Measurements from ENCODE around the gene BRWD1. TPM values are rescaled to one million over a fixed set of nuclear protein-coding genes. Genes with fewer than 3 reads are reported as not detected.

The BRWD1 gene
- total and polyA plus RNA-seq, 2 of the 13 experiments (the other 11 are each of a cell fraction or from before 2014, with no cell fraction given) = 13.9 to 28.0 TPM

- TF ChIP-seq CENPX (CRISPR knock-in tag; IDR thresholded peaks at IDR 0.05) (no peak), ZNF256 (CRISPR knock-in tag; conservative IDR thresholded peaks at IDR 0.05) (no peak), ZNF501 (CRISPR knock-in tag; IDR thresholded peaks at IDR 0.05) (no peak), ZZZ3 (CRISPR knock-in tag; IDR thresholded peaks at IDR 0.05; ENCODE audit: borderline replicate concordance) (no peak)
These were observed 126.8 kb downstream of the BRWD1 start (continued) for GRCh38 chr21:39186676-39187075.

DNA sequence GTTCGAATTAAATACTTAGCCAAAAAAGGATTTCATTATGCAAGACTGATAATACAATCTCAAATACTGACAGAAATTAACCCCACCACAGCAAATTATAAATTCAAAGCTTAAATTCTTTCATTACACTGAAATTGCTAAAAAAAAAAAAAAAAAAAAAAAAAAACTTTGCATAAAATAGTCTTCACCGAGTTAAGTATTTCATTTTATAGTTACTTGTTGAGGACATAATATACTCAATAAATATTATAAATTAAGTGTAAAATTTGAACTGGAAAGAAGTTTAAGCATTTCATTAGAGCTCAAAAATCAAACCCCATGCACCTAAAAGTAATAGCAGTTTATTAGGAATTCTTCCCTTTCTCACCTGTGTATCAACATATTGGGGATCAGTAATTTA, 128.3 kb downstream of the BRWD1 start:
- H3K27ac ChIP-seq (ENCODE audit: extremely low read length, insufficient read depth, low read length) = no peak overlapping the region
- in situ Hi-C loops (cut with HindIII; ENCODE audit: extremely low pct_ligation_motif_present, low pct_unique_long_range_greater_than_20kb) = no loop called here
- no peak for DNase-seq (ENCODE audit: low spot score)
- peaks cover 6% of the 10 kb centered on the region for H4K20me1 ChIP-seq (ENCODE audit: insufficient read depth, low read length)
- no peak overlapping the region for H3K9ac ChIP-seq (ENCODE audit: insufficient read depth, low read depth, low read length)
- 98% methylated on average over 2 of the region's 2 CpGs for WGBS (ENCODE audit: low lambda C conversion rate)
- TF ChIP-seq ZNF687 (CRISPR knock-in tag; IDR thresholded peaks at IDR 0.05) = no peak
- TF ChIP-seq SP140L (CRISPR knock-in tag; IDR thresholded peaks at IDR 0.05; ENCODE audit: borderline replicate concordance) = no peak
- no peak for TF ChIP-seq EZH2 (conservative IDR thresholded peaks at IDR 0.05; ENCODE audit: low read depth, low read length)
- TF ChIP-seq ZFP1 (CRISPR knock-in tag; IDR thresholded peaks at IDR 0.05) = no peak
- no peak for TF ChIP-seq FLYWCH1 (CRISPR knock-in tag; IDR thresholded peaks at IDR 0.05)
- no peak for TF ChIP-seq ZNF563 (CRISPR knock-in tag; IDR thresholded peaks at IDR 0.05)
- TF ChIP-seq THAP11 (CRISPR knock-in tag; IDR thresholded peaks at IDR 0.05) = no peak
- TF ChIP-seq ZNF331 (CRISPR knock-in tag; IDR thresholded peaks at IDR 0.05) = no peak
- TF ChIP-seq KDM5A (IDR thresholded peaks at IDR 0.05; ENCODE audit: borderline replicate concordance, low read length) = no peak
- no peak for TF ChIP-seq RBM39 (IDR thresholded peaks at IDR 0.05; ENCODE audit: low read depth, low read length, poor library complexity, severe bottlenecking)
- TF ChIP-seq NR2C2 (CRISPR knock-in tag; IDR thresholded peaks at IDR 0.05; ENCODE audit: borderline replicate concordance) = no peak
- TF ChIP-seq, protein P1, sequence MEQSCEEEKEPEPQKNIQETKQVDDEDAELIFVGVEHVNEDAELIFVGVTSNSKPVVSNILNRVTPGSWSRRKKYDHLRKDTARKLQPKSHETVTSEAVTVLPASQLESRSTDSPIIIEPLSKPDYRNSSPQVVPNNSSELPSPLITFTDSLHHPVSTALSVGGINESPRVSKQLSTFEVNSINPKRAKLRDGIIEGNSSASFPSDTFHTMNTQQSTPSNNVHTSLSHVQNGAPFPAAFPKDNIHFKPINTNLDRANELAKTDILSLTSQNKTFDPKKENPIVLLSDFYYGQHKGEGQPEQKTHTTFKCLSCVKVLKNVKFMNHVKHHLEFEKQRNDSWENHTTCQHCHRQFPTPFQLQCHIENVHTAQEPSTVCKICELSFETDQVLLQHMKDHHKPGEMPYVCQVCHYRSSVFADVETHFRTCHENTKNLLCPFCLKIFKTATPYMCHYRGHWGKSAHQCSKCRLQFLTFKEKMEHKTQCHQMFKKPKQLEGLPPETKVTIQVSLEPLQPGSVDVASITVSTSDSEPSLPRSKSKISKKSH (CRISPR knock-in tag; IDR thresholded peaks at IDR 0.05; ENCODE audit: borderline replicate concordance) = no peak
- TF ChIP-seq ZNF557 (CRISPR knock-in tag; IDR thresholded peaks at IDR 0.05) = no peak
- TF ChIP-seq ATRX (CRISPR knock-in tag; IDR thresholded peaks at IDR 0.05; ENCODE audit: borderline replicate concordance) = no peak
- TF ChIP-seq MXD4 (CRISPR knock-in tag; IDR thresholded peaks at IDR 0.05) = no peak
- no peak for TF ChIP-seq TAF1 (CRISPR knock-in tag; IDR thresholded peaks at IDR 0.05)
- TF ChIP-seq SMAD3 (CRISPR knock-in tag; IDR thresholded peaks at IDR 0.05) = no peak
- H3K27me3 ChIP-seq (ENCODE audit: control insufficient read depth in 1 of 2, insufficient read depth in 2 of 2, low read length in 2 of 2) = no peaks in the 10 kb centered on the region; a peak in 1 of 5 replicates
- peak overlapping the region in 1 of 3 experiments; percentile 91; a peak in 1 of 6 replicates for H3K4me3 ChIP-seq (replicated peaks in 1 of 3; ENCODE audit: insufficient read depth in 1 of 3, low read depth in 2 of 3, low read length in 3 of 3)
- H3K79me2 ChIP-seq (ENCODE audit: insufficient read depth, low read length) = peaks cover 30% of the 10 kb centered on the region
- FAIRE-seq = no peak
- H3K9me3 ChIP-seq (ENCODE audit: low read length) = no peaks in the 10 kb centered on the region
- CTCF ChIA-PET (ENCODE audit: low intra/inter-chr PET ratio, low total read pairs) = no interaction called here
- no peak overlapping the region for H2AFZ ChIP-seq (ENCODE audit: low read length)
- peak overlapping the region; percentile 77; the same call in 1 of the 2 replicates for H3K4me2 ChIP-seq (ENCODE audit: low read depth, low read length)
- H3K36me3 ChIP-seq (replicated peaks in 1 of 2; ENCODE audit: control insufficient read depth in 1 of 2, insufficient read depth in 2 of 2, low read length in 2 of 2) = peaks cover 0 to 8% of the 10 kb centered on the region in 2 experiments; a peak in 2 of 5 replicates
- ATAC-seq = no peak
- peaks cover 28% of the 10 kb centered on the region for H3K4me1 ChIP-seq (ENCODE audit: insufficient read depth, low read length)
- POLR2A ChIA-PET = no interaction called here
- intact Hi-C loops (cut with micrococcal nuclease; ENCODE audit: unreplicated experiment) = no loop called here
- BruUV-seq (replicated peaks) = no TSS peak
